BE2C (cell line): ENCODE results near the gene PHC1.

ENCODE experiments used
- DNase-seq: peaks from one replicate; pipeline ENCODE4 v3.0.0-alpha.2; 2020
- H3K27me3 ChIP-seq: fragments of 250-450 bp; sonication (Bioruptor Pico); 2 replicates; pipeline ENCODE4 v1.5.1; 2020; ENCODE audit warnings: mild to moderate bottlenecking
- H3K36me3 ChIP-seq: fragments of 250-450 bp; sonication (Bioruptor Pico); 2 replicates; pipeline ENCODE4 v1.5.1; 2020; ENCODE audit warnings: mild to moderate bottlenecking
- H3K4me1 ChIP-seq: fragments of 250-450 bp; sonication (Bioruptor Pico); 2 replicates; pipeline ENCODE4 v1.5.1; 2020
- H3K4me3 ChIP-seq: 2 replicates; pipeline ENCODE4 v1.5.1; 2011; ENCODE audit warnings: low read depth, low read length
- H3K9me3 ChIP-seq: fragments of 250-450 bp; sonication (Bioruptor Pico); 2 replicates; pipeline ENCODE4 v1.5.1; 2020
- TF ChIP-seq, protein P1 (sequence below): IDR thresholded peaks from 2 replicates; pipeline ENCODE4 v1.5.1; 2012; ENCODE audit warnings: mild to moderate bottlenecking, low read depth, low read length

PHC1 gene

GRCh38 chr12:8958066-8958465, 43.8 kb downstream of the PHC1 start:
- Histone ChIP-seq H3K36me3 (no peaks in the 10 kb centered on the region), H3K27me3 (no peaks in the 10 kb centered on the region), H3K4me3 (no peak overlapping the region), H3K9me3 (no peaks in the 10 kb centered on the region), H3K4me1 (no peaks in the 10 kb centered on the region)
- DNase-seq, result no peak
- TF ChIP-seq, protein P1, sequence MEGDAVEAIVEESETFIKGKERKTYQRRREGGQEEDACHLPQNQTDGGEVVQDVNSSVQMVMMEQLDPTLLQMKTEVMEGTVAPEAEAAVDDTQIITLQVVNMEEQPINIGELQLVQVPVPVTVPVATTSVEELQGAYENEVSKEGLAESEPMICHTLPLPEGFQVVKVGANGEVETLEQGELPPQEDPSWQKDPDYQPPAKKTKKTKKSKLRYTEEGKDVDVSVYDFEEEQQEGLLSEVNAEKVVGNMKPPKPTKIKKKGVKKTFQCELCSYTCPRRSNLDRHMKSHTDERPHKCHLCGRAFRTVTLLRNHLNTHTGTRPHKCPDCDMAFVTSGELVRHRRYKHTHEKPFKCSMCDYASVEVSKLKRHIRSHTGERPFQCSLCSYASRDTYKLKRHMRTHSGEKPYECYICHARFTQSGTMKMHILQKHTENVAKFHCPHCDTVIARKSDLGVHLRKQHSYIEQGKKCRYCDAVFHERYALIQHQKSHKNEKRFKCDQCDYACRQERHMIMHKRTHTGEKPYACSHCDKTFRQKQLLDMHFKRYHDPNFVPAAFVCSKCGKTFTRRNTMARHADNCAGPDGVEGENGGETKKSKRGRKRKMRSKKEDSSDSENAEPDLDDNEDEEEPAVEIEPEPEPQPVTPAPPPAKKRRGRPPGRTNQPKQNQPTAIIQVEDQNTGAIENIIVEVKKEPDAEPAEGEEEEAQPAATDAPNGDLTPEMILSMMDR, result no peak

DNA sequence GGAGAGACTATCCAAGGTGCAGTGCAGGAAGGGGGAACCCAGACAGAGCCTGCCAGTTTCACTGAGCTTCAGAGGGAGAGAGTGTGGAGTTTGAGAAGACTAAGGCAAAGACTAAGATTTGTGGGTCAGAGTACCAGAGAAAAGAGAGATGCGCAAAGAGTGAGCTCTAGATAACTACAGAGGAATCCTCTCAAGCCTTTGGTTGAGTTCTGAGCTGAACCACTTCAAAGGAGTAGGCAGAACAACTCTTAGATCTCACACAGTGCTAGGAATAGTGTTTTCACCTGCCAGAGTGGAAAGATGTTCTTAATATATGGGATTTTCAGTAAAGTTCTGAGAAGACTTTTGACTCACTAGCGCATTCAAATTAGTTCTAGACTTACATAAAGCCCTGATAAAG, 45.9 kb downstream of the PHC1 start:
- no peak overlapping the region for H3K4me3 ChIP-seq
- no peaks in the 10 kb centered on the region for H3K9me3 ChIP-seq
- H3K36me3 ChIP-seq, result no peaks in the 10 kb centered on the region
- H3K4me1 ChIP-seq, result no peaks in the 10 kb centered on the region
- H3K27me3 ChIP-seq, result no peaks in the 10 kb centered on the region
- no peak for DNase-seq
- TF ChIP-seq, protein P1, result no peak

GRCh38 chr12:8968761-8969160, 54.5 kb downstream of the PHC1 start:
- no peak for DNase-seq
- Histone ChIP-seq H3K36me3 (no peaks in the 10 kb centered on the region), H3K27me3 (no peaks in the 10 kb centered on the region), H3K4me1 (no peaks in the 10 kb centered on the region), H3K4me3 (no peak overlapping the region), H3K9me3 (no peaks in the 10 kb centered on the region)
- TF ChIP-seq, protein P1, result no peak

DNA sequence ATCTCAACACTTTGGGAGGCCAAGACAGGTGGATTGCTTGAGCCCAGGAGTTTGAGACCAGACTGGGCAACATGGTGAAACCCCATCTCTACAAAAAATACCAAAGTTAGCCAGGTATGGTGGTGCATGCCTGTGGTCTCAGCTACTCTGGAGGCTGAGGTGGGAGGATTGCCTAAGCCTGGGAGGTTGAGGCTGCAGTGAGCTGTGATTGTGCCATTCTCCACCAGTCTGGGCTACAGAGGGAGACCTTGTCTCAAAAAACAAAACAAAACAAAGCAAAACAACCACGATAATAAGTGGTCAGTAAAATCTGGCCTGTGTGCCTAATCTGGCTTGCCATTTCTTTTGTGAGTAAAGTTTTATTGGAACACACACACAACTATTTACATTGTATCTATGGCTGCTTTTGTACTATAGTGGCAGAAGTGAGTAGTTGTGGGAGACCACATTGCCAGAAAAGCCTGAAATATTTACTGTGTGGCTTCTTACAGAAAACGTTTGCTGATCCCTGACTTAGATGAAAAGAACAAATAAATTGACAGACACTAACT, 55.6 kb downstream of the PHC1 start:
- Histone ChIP-seq H3K36me3 (no peaks in the 10 kb centered on the region), H3K4me3 (no peak overlapping the region), H3K4me1 (no peaks in the 10 kb centered on the region), H3K9me3 (no peaks in the 10 kb centered on the region), H3K27me3 (no peaks in the 10 kb centered on the region)
- TF ChIP-seq, protein P1, result no peak
- no peak for DNase-seq

DNA sequence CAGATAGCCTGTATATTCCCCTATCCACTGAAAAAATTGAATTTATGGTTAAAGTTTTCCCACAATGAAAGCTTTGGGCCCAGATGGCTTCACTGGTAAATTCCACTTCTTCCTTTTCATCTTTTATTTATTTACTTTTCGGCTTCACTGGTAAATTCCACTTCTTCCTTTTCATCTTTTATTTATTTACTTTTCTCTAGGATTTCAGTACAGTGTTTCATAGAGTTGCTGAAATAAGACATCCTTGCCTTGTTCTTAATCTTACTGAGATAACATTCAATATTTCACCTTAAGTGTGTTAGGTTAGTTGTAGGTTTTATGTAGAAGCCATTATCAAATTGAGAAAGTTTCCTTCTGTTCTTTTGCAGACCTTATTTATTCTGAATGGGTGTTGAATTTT, 56.1 kb downstream of the PHC1 start:
- no peak for DNase-seq
- Histone ChIP-seq H3K9me3 (no peaks in the 10 kb centered on the region), H3K27me3 (no peaks in the 10 kb centered on the region), H3K4me3 (no peak overlapping the region), H3K4me1 (no peaks in the 10 kb centered on the region), H3K36me3 (no peaks in the 10 kb centered on the region)
- TF ChIP-seq, protein P1, result no peak

- Histone ChIP-seq H3K36me3 (no peaks in the 10 kb centered on the region), H3K4me3 (no peak overlapping the region), H3K27me3 (no peaks in the 10 kb centered on the region), H3K9me3 (no peaks in the 10 kb centered on the region), H3K4me1 (no peaks in the 10 kb centered on the region)
- no peak for DNase-seq
- TF ChIP-seq, protein P1, result no peak
These were observed 65.8 kb downstream of the PHC1 start for GRCh38 chr12:8980137-8980536.
